Measurements from ENCODE around the gene PRUNE2.

DNA sequence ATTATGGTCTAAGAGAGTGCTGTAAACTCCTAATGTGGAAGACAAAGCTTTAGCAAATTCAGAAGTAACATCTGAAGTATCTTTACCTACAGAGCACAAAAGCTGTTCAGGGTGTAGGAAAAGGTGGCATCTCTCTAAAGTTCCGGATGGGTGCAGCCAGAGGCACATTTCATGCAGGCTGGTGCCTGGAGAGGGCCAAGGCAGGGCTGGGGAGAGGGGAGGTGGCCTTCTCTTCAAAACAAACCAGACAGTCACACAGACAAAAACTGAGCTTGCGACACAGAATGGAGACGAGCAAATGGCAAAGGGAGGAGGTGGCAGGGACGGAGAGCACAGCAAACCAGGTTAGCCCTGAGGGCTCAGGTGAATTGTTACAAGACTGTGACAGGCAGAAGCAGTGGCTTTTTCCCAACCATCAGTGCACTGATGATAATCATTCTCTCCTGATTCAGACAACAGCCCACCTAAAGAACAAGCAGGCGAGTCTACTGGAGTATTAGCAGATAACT lies 263.2 kb downstream of the PRUNE2 start:
- TF ChIP-seq CTCF (IDR thresholded peaks at IDR 0.05 in 2 of 3, conservative IDR thresholded peaks at IDR 0.05 in 1 of 3; ENCODE audit: borderline replicate concordance in 1 of 3, insufficient read depth in 1 of 3, low read depth in 2 of 3, low read length in 2 of 3) (no peak), JUND (IDR thresholded peaks at IDR 0.05) (no peak), POLR2A (IDR thresholded peaks at IDR 0.05; ENCODE audit: borderline replicate concordance, extremely low read depth, insufficient read depth, insufficient read length) (no peak)

Measured in HCT116 (cell line).